ENCODE data around the gene LIF. TPM values are rescaled to one million over a fixed set of nuclear protein-coding genes. Genes with fewer than 3 reads are reported as not detected.

The LIF gene
- polyA plus RNA-seq, 2 of the 4 experiments (the other 2 are of a cell fraction), result 40.7 to 54.5 TPM

- TF ChIP-seq HOXB13 (CRISPR knock-in tag; IDR thresholded peaks at IDR 0.05; ENCODE audit: low read depth) (peak; percentile 62; the same call in 1 of the 2 replicates), CHD4 (IDR thresholded peaks at IDR 0.05; ENCODE audit: borderline replicate concordance) (no peak), BCL3 (IDR thresholded peaks at IDR 0.05) (peak; percentile 88; the same call in 2 of the 3 replicates), JUNB (IDR thresholded peaks at IDR 0.05) (peak; percentile 83), CBX2 (IDR thresholded peaks at IDR 0.05; ENCODE audit: borderline replicate concordance, low read depth) (no peak), FOXS1 (CRISPR knock-in tag; IDR thresholded peaks at IDR 0.05) (peak; percentile 67; the same call in 1 of the 2 replicates)
Measured at GRCh38 chr22:30205281-30206115, 41.1 kb downstream of the LIF start (continued).

- Histone ChIP-seq H3K4me2 (peak overlapping the region; percentile 69), H3K4me1 (peaks cover 63% of the 10 kb centered on the region), H3K4me3 (no peak overlapping the region), H3K9me3 (peaks cover 9% of the 10 kb centered on the region; the same call in 2 of the 3 replicates), H3K27ac (peak overlapping the region; percentile 95 to 100)
- DNase-seq (ENCODE audit: low read depth in 1 of 2, low spot score in 1 of 2) (no peak), FAIRE-seq (no peak), ATAC-seq (no peak)
- WGBS (ENCODE audit: missing lambda C conversion rate), result 64% methylated on average over 10 of the region's 10 CpGs
- CTCF ChIA-PET, result interaction anchor here (0.9 to 1.9 kb wide), 7 partner anchors 9 to 96 kb away, joined by 3 to 10 read pairs (median 3); no protein-coding TSS in a partner anchor
- POLR2A ChIA-PET, result interaction anchor here (0.9 to 5.2 kb wide), 5 partner anchors 8 to 88 kb away, joined by 3 to 47 read pairs (median 5); no protein-coding TSS in a partner anchor
- TF ChIP-seq HEYL (CRISPR knock-in tag; IDR thresholded peaks at IDR 0.05) (peak; percentile 28; the same call in 1 of the 2 replicates), ZFP36 (IDR thresholded peaks at IDR 0.05; ENCODE audit: borderline replicate concordance, partially characterized antibody) (no peak), CHD2 (IDR thresholded peaks at IDR 0.05; ENCODE audit: low read length, partially characterized antibody) (no peak), HOXB13 (CRISPR knock-in tag; IDR thresholded peaks at IDR 0.05; ENCODE audit: low read depth) (peak; percentile 92), HES2 (IDR thresholded peaks at IDR 0.05) (no peak), FOSL2 (IDR thresholded peaks at IDR 0.05) (no peak), FOSL2 (CRISPR knock-in tag; IDR thresholded peaks at IDR 0.05) (no peak), RNF2 (IDR thresholded peaks at IDR 0.05; ENCODE audit: borderline replicate concordance, low read depth) (no peak), JUNB (IDR thresholded peaks at IDR 0.05) (no peak), HDAC2 (IDR thresholded peaks at IDR 0.05) (no peak), TFCP2L1 (CRISPR knock-in tag; IDR thresholded peaks at IDR 0.05) (peak; percentile 77), EP300 (IDR thresholded peaks at IDR 0.05) (no peak), PHF8 (IDR thresholded peaks at IDR 0.05; ENCODE audit: borderline replicate concordance, low read depth) (no peak), HOXA7 (CRISPR knock-in tag; IDR thresholded peaks at IDR 0.05) (peak; percentile 60; the same call in 1 of the 2 replicates), EHF (CRISPR knock-in tag; IDR thresholded peaks at IDR 0.05) (peak; percentile 94; the same call in 1 of the 2 replicates), CHD4 (IDR thresholded peaks at IDR 0.05; ENCODE audit: borderline replicate concordance) (no peak), ELK1 (IDR thresholded peaks at IDR 0.05; ENCODE audit: low read depth, low read length) (no peak), HOXB5 (CRISPR knock-in tag; IDR thresholded peaks at IDR 0.05) (peak; percentile 92), ZC3H11A (IDR thresholded peaks at IDR 0.05) (no peak), ATOH8 (CRISPR knock-in tag; IDR thresholded peaks at IDR 0.05; ENCODE audit: low read depth) (peak; percentile 17; the same call in 1 of the 2 replicates), RFX5 (IDR thresholded peaks at IDR 0.05) (no peak), ZNF302 (CRISPR knock-in tag; IDR thresholded peaks at IDR 0.05) (peak; percentile 24; the same call in 1 of the 2 replicates), CBX2 (IDR thresholded peaks at IDR 0.05; ENCODE audit: borderline replicate concordance, low read depth) (no peak), KDM5A (IDR thresholded peaks at IDR 0.05) (no peak), TP53 (CRISPR knock-in tag; IDR thresholded peaks at IDR 0.05) (no peak), HMGXB4 (CRISPR knock-in tag; IDR thresholded peaks at IDR 0.05; ENCODE audit: borderline replicate concordance) (peak; percentile 76; the same call in 1 of the 2 replicates), KDM1A (IDR thresholded peaks at IDR 0.05; ENCODE audit: low read depth) (no peak), SMC3 (IDR thresholded peaks at IDR 0.05) (no peak), JUN (IDR thresholded peaks at IDR 0.05) (no peak), GATA3 (IDR thresholded peaks at IDR 0.05; ENCODE audit: borderline replicate concordance) (no peak), MAFK (IDR thresholded peaks at IDR 0.05; ENCODE audit: partially characterized antibody) (no peak)
Measured at GRCh38 chr22:30204742-30205111, 41.8 kb downstream of the LIF start.

All from A549 (cell line).